ENCODE measurements around the gene UBE2O. TPM values are rescaled to one million over a fixed set of nuclear protein-coding genes. Genes with fewer than 3 reads are reported as not detected.

Gene UBE2O
- total RNA-seq, 1 donor from 2014 or later: 19.0 TPM

GRCh38 chr17:76441686-76442340 lies 11.1 kb downstream of the UBE2O start:
- no peak for DNase-seq (ENCODE audit: low read depth, low spot score)

- no peak for DNase-seq (ENCODE audit: low read depth, low spot score)
Measured at GRCh38 chr17:76440751-76441362, 12.1 kb downstream of the UBE2O start.

- no peak for DNase-seq (ENCODE audit: low read depth, low spot score)
Measured at GRCh38 chr17:76439314-76439928, 13.5 kb downstream of the UBE2O start.

- no peak for DNase-seq (ENCODE audit: low read depth, low spot score)
Measured at GRCh38 chr17:76438906-76439305, 14.0 kb downstream of the UBE2O start.

- DNase-seq (ENCODE audit: low read depth, low spot score): no peak
Measured at GRCh38 chr17:76437467-76438402, 15.2 kb downstream of the UBE2O start.

GRCh38 chr17:76435751-76436150 lies 17.2 kb downstream of the UBE2O start:
- no peak for DNase-seq (ENCODE audit: low read depth, low spot score)

- no peak for DNase-seq (ENCODE audit: low read depth, low spot score)
Measured at GRCh38 chr17:76434870-76435269, 18.1 kb downstream of the UBE2O start.

- no peak for DNase-seq (ENCODE audit: low read depth, low spot score)
Measured at GRCh38 chr17:76433693-76434092, 19.3 kb downstream of the UBE2O start.

GRCh38 chr17:76432712-76433336 lies 20.1 kb downstream of the UBE2O start:
- no peak for DNase-seq (ENCODE audit: low read depth, low spot score)

- DNase-seq (ENCODE audit: low read depth, low spot score): no peak
Measured at GRCh38 chr17:76432004-76432403, 20.9 kb downstream of the UBE2O start.

GRCh38 chr17:76431509-76431908 lies 21.4 kb downstream of the UBE2O start:
- DNase-seq (ENCODE audit: low read depth, low spot score): no peak

- no peak for DNase-seq (ENCODE audit: low read depth, low spot score)
Measured at GRCh38 chr17:76428511-76428910, 24.4 kb downstream of the UBE2O start.

GRCh38 chr17:76427501-76428231 lies 25.3 kb downstream of the UBE2O start:
- peak; percentile 45 for DNase-seq (ENCODE audit: low read depth, low spot score)

- DNase-seq (ENCODE audit: low read depth, low spot score): no peak
Measured at GRCh38 chr17:76426853-76427252, 26.1 kb downstream of the UBE2O start.

GRCh38 chr17:76422860-76423259 lies 30.1 kb downstream of the UBE2O start:
- DNase-seq (ENCODE audit: low read depth, low spot score): no peak

- DNase-seq (ENCODE audit: low read depth, low spot score): no peak
Measured at GRCh38 chr17:76422406-76422805, 30.5 kb downstream of the UBE2O start.

- no peak for DNase-seq (ENCODE audit: low read depth, low spot score)
Measured at GRCh38 chr17:76421044-76421407, 31.9 kb downstream of the UBE2O start.

- no peak for DNase-seq (ENCODE audit: low read depth, low spot score)
Measured at GRCh38 chr17:76420356-76421043, 32.5 kb downstream of the UBE2O start.

GRCh38 chr17:76419576-76420260 lies 33.2 kb downstream of the UBE2O start:
- DNase-seq (ENCODE audit: low read depth, low spot score): no peak

Measured in pulmonary artery endothelial cell (primary cell).